HG03460 (cell line): ENCODE data around the gene TTF2.
"Not testable (repeated sequence)": the region's sequence is repeated elsewhere in the genome, so short reads cannot be mapped to it uniquely, and the experiment has no call there.

Source experiments
- ATAC-seq: cut with Tn5 transposase; IDR thresholded peaks from one replicate; pipeline ENCODE4 v1.9.1; 2021; ENCODE audit not compliant: unreplicated experiment

TTF2 gene

GRCh38 chr1:117147856-117148588 lies 87.9 kb downstream of the TTF2 start:
- no peak for ATAC-seq

- no peak for ATAC-seq
These were observed 90.2 kb downstream of the TTF2 start for GRCh38 chr1:117150316-117150715.

DNA sequence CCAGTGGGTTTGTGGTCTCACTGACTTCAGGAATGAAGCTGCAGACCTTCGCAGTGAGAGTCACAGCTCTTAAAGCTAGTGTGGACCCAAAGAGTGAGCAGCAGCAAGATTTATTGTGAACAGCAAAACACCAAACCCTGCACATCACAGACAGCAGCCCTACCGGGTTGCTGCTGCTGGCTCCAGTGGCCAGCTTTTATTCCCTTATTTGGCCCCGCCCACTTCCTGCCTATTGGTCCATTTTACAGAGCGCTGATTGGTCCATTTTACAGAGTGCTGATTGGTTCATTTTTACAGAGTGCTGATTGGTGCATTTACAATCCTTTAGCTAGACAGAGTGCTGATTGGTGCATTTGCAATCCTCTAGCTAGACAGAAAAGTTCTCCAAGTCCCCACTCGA lies 91.2 kb downstream of the TTF2 start:
- not testable (repeated sequence) for ATAC-seq
